ENCODE measurements around the gene FOXP1.

The FOXP1 gene

DNA sequence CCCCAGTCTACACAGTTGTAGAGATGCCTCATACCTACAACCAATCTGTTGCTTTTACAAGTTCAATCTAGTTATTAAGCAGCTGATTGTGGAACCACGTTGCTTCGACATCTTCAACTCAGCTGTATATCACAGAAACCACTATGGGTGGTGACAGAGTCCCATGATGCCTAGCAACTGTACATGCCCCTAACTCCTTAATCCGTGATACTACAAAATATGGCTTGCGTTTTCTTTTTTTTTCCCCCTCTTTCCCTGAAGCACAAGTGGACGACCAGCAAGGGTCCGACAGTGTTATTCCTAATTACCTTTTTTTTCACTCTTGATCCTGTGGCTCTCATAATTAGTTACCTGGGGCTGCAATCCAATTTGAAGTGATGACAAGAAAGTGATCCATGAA is 478.6 kb downstream of the FOXP1 start:
- TF ChIP-seq, protein P1, sequence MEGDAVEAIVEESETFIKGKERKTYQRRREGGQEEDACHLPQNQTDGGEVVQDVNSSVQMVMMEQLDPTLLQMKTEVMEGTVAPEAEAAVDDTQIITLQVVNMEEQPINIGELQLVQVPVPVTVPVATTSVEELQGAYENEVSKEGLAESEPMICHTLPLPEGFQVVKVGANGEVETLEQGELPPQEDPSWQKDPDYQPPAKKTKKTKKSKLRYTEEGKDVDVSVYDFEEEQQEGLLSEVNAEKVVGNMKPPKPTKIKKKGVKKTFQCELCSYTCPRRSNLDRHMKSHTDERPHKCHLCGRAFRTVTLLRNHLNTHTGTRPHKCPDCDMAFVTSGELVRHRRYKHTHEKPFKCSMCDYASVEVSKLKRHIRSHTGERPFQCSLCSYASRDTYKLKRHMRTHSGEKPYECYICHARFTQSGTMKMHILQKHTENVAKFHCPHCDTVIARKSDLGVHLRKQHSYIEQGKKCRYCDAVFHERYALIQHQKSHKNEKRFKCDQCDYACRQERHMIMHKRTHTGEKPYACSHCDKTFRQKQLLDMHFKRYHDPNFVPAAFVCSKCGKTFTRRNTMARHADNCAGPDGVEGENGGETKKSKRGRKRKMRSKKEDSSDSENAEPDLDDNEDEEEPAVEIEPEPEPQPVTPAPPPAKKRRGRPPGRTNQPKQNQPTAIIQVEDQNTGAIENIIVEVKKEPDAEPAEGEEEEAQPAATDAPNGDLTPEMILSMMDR (IDR thresholded peaks at IDR 0.05; ENCODE audit: insufficient read depth, low read length, poor library complexity, severe bottlenecking): no peak
- Histone ChIP-seq H3K4me3 (replicated peaks; ENCODE audit: low read depth, low read length) (no peak overlapping the region), H3K36me3 (ENCODE audit: control insufficient read depth, insufficient read depth, low read length) (no peaks in the 10 kb centered on the region), H3K27me3 (replicated peaks; ENCODE audit: control insufficient read depth, insufficient read depth, low read length) (no peaks in the 10 kb centered on the region)
- DNase-seq (ENCODE audit: extremely low read depth, insufficient read length): no peak

DNA sequence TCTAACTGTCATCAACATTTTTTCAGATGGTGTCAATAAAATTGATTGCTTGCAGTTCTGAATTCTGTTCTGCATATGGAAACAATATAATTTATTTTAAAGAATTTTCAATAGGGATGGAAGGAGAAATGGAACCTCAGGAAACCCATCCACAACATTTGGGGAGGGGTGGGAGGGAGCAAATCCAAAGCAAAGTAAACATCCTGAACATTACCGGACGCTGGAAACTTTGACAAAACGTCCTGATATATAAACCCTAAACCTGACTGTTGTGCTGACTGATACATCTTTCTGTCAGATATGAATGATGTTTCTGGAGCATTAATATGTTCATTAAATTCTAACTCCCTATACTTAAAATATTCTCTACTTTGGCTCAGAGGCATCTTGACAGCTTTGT is 479.0 kb downstream of the FOXP1 start:
- no peaks in the 10 kb centered on the region for H3K36me3 ChIP-seq (ENCODE audit: control insufficient read depth, insufficient read depth, low read length)
- TF ChIP-seq, protein P1 (IDR thresholded peaks at IDR 0.05; ENCODE audit: insufficient read depth, low read length, poor library complexity, severe bottlenecking): no peak
- H3K4me3 ChIP-seq (replicated peaks; ENCODE audit: low read depth, low read length): no peak overlapping the region
- no peak for DNase-seq (ENCODE audit: extremely low read depth, insufficient read length)
- no peaks in the 10 kb centered on the region for H3K27me3 ChIP-seq (replicated peaks; ENCODE audit: control insufficient read depth, insufficient read depth, low read length)

DNA sequence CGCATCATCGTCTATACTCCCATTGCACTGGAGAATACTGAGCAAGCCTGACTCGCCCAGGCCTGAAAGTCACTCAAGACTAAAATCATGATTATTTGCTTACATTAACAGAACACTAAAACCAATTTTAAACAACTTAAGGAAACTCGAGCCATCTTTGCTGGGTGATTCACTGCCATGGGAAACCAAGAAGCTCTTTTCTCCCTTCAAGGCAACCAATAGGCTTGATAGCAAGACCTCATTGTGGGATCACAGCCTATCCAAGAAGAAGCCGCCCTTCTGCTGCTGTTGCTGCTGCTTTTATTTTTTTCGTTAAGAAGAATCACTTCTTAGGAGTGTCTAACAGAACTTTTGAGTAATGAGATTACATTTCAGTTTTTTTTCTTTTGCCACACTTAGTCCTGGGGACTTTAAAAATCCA is 479.4 kb downstream of the FOXP1 start:
- H3K27me3 ChIP-seq (replicated peaks; ENCODE audit: control insufficient read depth, insufficient read depth, low read length): no peaks in the 10 kb centered on the region
- no peak for DNase-seq (ENCODE audit: extremely low read depth, insufficient read length)
- H3K36me3 ChIP-seq (ENCODE audit: control insufficient read depth, insufficient read depth, low read length): no peaks in the 10 kb centered on the region
- H3K4me3 ChIP-seq (replicated peaks; ENCODE audit: low read depth, low read length): no peak overlapping the region
- TF ChIP-seq, protein P1 (IDR thresholded peaks at IDR 0.05; ENCODE audit: insufficient read depth, low read length, poor library complexity, severe bottlenecking): no peak

DNA sequence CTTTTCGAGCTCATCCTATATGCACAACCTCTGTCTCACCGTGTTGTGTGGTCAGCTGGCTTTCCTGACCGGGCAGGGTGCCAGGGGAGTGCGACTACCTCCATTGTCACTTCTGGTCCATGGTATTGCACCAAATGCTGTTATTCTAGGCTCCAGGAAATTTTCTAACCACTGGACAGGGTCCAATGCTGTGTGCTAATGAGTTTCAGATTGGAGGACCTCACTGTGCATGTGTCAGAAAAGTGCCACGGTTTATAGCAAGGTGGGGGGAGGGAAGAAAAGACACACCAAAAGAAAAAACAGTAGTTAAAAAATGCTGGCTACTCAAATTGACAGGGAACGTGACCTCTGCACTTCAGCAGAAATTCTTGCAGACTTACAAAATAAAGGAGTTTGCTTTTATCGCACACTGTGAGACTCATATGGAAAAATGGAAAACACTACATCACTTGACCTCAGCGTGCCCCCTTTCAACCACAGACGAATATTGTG is 480.1 kb downstream of the FOXP1 start:
- no peaks in the 10 kb centered on the region for H3K27me3 ChIP-seq (replicated peaks; ENCODE audit: control insufficient read depth, insufficient read depth, low read length)
- TF ChIP-seq, protein P1 (IDR thresholded peaks at IDR 0.05; ENCODE audit: insufficient read depth, low read length, poor library complexity, severe bottlenecking): no peak
- H3K36me3 ChIP-seq (ENCODE audit: control insufficient read depth, insufficient read depth, low read length): no peaks in the 10 kb centered on the region
- no peak for DNase-seq (ENCODE audit: extremely low read depth, insufficient read length)
- no peak overlapping the region for H3K4me3 ChIP-seq (replicated peaks; ENCODE audit: low read depth, low read length)

DNA sequence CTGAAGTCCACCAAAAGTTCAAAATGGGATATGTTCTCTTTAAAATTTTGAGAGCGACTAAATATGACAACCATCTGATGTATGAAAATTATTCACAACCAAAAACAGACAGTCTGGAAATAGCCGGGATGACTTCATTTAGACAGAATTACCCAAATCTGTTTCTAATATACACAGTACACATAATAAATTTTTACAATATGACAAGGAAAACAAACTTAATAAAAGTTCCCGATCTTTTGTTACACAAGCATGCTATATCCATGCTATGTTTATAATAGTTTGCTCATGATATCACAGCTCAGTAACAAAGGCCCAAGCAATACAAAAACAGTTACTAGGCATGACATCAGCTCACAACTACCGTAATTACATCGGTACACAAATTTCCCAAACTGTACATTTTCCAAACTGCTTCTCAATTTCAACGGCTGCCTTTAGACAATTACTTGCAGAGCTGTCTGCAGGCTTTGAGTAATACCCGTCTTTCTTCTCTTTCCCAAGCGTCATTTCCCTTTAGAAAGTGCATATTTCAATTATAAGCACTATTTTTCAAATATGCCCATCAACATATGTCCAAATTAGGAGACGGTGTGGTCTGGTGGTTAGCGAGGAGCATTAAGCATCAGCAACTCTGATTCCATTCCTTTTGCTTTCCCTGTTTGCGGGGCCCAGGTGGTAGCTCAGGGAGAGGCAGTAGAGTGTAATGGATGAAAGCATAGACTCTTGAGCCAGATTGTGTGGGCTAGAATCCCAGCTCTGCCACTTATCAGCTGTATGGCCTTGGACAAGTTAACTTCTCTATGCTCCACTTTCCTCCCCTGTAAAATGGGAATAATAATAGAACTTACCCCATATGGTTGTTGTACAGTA is 481.2 kb downstream of the FOXP1 start:
- TF ChIP-seq, protein P1 (IDR thresholded peaks at IDR 0.05; ENCODE audit: insufficient read depth, low read length, poor library complexity, severe bottlenecking): no peak
- Histone ChIP-seq H3K4me3 (replicated peaks; ENCODE audit: low read depth, low read length) (no peak overlapping the region), H3K36me3 (ENCODE audit: control insufficient read depth, insufficient read depth, low read length) (no peaks in the 10 kb centered on the region), H3K27me3 (replicated peaks; ENCODE audit: control insufficient read depth, insufficient read depth, low read length) (no peaks in the 10 kb centered on the region)
- no peak for DNase-seq (ENCODE audit: extremely low read depth, insufficient read length)
